Skeletal muscle satellite cell (primary cell): ENCODE data around the gene CCNJL. TPM values are rescaled to one million over a fixed set of nuclear protein-coding genes. Genes with fewer than 3 reads are reported as not detected.

ENCODE experiments used
- H3K27me3 ChIP-seq: 2 replicates; pipeline ENCODE4 v1.7.0; 2013; ENCODE audit warnings: low read length; ENCODE audit not compliant: control insufficient read depth, insufficient read depth
- H3K36me3 ChIP-seq: 2 replicates; pipeline ENCODE4 v1.7.0; 2013; ENCODE audit warnings: mild to moderate bottlenecking, control low read depth, low read length; ENCODE audit not compliant: insufficient read depth
- H3K4me1 ChIP-seq: 2 replicates; pipeline ENCODE4 v1.7.0; 2013; ENCODE audit warnings: low read length; ENCODE audit not compliant: control insufficient read depth, insufficient read depth
- H3K4me2 ChIP-seq: 2 replicates; pipeline ENCODE4 v1.7.0; 2013; ENCODE audit warnings: mild to moderate bottlenecking, low read length
- H3K4me3 ChIP-seq: 2 replicates; pipeline ENCODE4 v1.7.0; 2013; ENCODE audit warnings: low read length
- H3K9ac ChIP-seq: 2 replicates; pipeline ENCODE4 v1.7.0; 2013; ENCODE audit warnings: mild to moderate bottlenecking, low read depth, low read length, moderate library complexity
- H3K9me3 ChIP-seq: replicated peaks from 2 replicates; pipeline ENCODE4 v1.7.0; 2013; ENCODE audit warnings: mild to moderate bottlenecking, control low read depth, low read length
- total RNA-seq: library from RNA; depleted of rRNA; stranded (reverse); fragments of >200 nt; gene quantifications from 2 replicates; pipeline ENCODE4 v1.2.3, GENCODE V29; 2012; rRNA removed

The CCNJL gene, protein sequence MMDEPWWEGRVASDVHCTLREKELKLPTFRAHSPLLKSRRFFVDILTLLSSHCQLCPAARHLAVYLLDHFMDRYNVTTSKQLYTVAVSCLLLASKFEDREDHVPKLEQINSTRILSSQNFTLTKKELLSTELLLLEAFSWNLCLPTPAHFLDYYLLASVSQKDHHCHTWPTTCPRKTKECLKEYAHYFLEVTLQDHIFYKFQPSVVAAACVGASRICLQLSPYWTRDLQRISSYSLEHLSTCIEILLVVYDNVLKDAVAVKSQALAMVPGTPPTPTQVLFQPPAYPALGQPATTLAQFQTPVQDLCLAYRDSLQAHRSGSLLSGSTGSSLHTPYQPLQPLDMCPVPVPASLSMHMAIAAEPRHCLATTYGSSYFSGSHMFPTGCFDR
- 0.44 TPM in 1 of 2 replicates, not detected in the other for total RNA-seq

DNA sequence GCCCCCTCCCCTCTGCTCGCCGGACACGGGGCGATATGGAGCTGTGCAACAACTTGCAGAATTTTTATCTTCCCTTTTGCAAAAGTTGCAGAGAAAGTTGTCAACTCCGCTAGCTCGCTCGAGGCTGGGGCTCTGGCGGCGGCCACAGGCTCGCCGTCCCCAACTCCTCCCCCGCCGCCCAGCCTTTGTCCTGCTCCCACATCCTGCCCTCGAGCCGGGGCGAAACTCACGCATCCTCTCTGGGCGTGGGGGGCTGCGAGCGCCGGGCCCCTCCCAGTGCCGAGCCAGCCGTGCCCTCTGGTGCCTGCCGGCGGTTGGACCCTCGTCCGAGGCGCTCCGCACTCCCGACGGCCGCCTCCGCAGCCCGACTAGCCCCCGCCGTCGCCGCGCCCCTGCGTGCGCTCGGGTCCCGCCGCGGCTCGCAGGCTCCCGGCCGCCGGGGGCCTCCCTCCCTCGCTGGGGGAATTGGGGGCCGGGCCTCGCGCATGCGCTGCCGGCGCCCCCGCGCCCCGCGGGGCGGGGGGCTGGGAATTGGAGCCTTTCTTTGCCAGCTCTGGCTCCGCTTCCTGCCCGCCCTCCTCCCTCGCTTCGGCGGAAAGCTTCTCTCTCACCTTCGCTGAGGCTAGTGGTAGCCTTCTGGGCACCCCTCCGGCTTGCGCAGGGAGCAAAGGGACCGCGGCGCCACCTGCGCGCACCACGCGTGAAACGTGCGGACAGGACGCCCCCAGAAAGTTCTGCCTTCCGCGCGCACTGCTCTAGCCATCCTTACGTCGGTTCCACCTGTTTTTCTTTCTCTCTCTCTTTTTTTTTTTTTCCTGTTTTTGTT is at the start of gene CCNJL:
Gene CCNJL (minus strand): TSS at position 431 of the 826 bp plus-strand sequence. CDS start 641 bp downstream, outside the sequence.
- Histone ChIP-seq H3K4me1 (peaks cover 11% of the 10 kb centered on the region), H3K4me3 (peak within 1 kb of the TSS; percentile 85), H3K36me3 (peaks cover 3% of the 10 kb centered on the region), H3K27me3 (no peaks in the 10 kb centered on the region), H3K4me2 (peak within 1 kb of the TSS; percentile 94), H3K9me3 (no peaks in the 10 kb centered on the region), H3K9ac (peak within 1 kb of the TSS; percentile 65)

DNA sequence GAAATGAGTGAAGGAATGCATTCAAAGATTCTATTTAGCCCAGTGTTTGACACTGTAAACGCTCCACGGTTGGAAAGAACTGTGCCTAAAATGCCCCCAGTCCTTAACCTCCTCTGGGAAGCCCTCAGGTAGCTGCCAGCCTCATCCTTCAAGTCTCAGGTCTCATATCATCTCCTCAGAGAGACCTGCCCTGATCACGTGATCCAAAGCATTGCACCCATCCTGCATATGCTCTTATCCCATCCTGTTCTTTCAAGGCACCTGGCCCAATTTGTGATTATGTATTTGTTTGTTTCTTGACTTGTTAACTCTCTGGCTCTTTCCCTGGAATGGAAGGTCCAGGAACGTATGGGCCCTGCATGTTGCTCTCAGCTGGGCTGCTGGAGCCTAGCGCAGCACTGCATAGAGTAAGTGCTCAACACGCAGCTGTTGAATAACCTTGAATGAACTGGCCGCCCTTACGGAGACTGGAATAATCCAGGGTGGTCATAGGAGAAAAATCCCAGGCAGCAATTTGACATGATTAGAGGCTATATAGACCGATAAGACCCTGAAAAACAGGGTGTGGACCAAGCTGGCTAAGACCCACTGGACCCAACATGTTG is 49.4 kb upstream of the CCNJL start:
- Histone ChIP-seq H3K36me3 (no peaks in the 10 kb centered on the region), H3K9me3 (no peaks in the 10 kb centered on the region), H3K27me3 (no peaks in the 10 kb centered on the region), H3K4me1 (peaks cover 19% of the 10 kb centered on the region), H3K4me3 (no peak overlapping the region), H3K4me2 (no peak overlapping the region), H3K9ac (no peak overlapping the region)

DNA sequence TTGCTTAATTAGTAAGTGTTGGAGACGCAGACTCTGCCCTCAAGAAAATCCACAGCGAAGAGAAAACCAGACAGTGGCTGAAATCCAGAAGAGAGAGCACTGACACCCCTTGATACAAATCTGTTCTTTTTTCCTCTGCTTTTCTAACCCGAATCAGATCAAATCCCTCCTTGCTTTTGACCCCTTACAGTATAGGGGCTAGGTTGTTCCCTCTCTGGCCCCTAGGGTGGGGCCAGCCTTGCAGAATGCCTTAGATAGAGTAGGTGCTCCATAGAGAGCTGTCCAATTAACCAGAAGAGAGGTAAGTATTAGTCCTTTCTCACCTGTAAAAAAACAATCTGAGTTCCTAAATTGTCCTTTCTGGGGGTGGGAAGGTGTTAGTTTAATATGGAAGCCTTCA is 47.9 kb upstream of the CCNJL start:
- Histone ChIP-seq H3K27me3 (no peaks in the 10 kb centered on the region), H3K4me1 (peaks cover 19% of the 10 kb centered on the region), H3K4me3 (no peak overlapping the region), H3K4me2 (no peak overlapping the region), H3K36me3 (no peaks in the 10 kb centered on the region), H3K9ac (no peak overlapping the region), H3K9me3 (no peaks in the 10 kb centered on the region)

DNA sequence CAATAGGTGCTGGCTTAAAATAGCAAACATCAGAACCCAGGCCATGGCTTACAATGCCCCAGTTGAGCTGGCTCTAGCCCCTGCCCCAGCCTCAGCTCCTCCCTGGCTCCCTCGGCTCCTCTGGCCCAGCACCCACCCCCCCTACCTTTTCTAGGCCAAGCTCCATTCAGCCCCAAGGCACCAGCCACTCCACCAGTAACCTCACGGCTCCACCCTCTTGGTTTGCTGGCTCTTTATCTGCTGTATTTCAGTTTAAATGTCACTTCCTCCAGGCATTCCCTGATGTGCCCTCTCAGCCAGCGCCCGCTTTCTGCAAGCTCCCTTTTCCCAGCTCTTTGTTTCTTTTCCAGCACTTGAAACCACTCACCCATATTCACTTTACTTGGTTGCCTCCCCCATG is 47.5 kb upstream of the CCNJL start:
- no peak overlapping the region for H3K4me3 ChIP-seq
- H3K4me1 ChIP-seq = peaks cover 19% of the 10 kb centered on the region
- no peaks in the 10 kb centered on the region for H3K27me3 ChIP-seq
- H3K9me3 ChIP-seq = no peaks in the 10 kb centered on the region
- H3K4me2 ChIP-seq = no peak overlapping the region
- no peak overlapping the region for H3K9ac ChIP-seq
- no peaks in the 10 kb centered on the region for H3K36me3 ChIP-seq

DNA sequence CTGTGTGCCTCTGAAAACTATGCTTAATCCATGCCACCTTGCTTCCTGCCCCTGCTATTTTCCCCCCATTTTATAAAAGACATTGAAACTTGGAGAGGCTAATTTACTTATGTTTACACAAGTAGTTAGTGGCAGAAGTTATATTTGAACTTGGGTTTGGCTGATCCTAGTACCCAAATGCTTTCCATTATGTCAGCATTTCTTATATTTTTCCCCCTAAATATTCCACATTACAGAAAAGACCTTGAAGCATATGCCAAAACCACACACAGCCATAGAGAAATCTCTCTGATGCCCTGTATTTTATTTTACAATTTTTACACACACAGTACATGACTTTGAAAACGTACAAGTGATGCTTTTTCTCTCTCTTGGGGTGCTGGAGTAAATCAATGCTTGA is 46.9 kb upstream of the CCNJL start:
- Histone ChIP-seq H3K9me3 (no peaks in the 10 kb centered on the region), H3K4me3 (no peak overlapping the region), H3K9ac (no peak overlapping the region), H3K4me1 (peaks cover 19% of the 10 kb centered on the region), H3K4me2 (no peak overlapping the region), H3K27me3 (no peaks in the 10 kb centered on the region), H3K36me3 (no peaks in the 10 kb centered on the region)

DNA sequence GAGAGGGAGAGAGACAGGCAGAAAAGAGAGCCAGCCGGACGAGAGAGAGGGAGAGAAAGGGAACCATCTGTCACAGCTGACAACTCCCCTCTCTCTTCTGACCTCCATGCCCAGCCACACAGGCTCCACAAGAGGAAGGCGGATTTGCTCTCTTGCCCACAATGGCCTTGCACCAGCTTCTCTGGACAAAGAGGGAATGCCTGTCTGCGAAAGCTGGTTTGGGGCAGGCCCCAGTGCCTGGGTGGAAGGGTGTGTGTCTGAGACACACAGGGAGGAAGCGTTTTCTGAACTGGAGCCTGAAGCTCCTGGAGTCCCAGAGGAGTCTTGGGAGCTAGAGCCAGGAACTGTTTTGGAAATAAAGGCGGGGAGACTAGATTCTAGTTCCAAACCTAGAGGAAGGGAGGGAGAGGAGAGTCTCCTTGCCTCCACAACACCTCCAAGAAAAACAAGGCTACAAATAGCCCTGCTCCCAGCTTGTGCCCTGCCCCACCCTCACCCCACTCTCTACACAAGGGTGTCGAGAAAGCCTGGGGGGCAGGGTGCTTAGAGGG is 45.6 kb upstream of the CCNJL start:
- H3K9me3 ChIP-seq = no peaks in the 10 kb centered on the region
- H3K4me1 ChIP-seq = peaks cover 12% of the 10 kb centered on the region
- H3K4me3 ChIP-seq = no peak overlapping the region
- H3K36me3 ChIP-seq = no peaks in the 10 kb centered on the region
- no peak overlapping the region for H3K9ac ChIP-seq
- no peaks in the 10 kb centered on the region for H3K27me3 ChIP-seq
- peak overlapping the region; percentile 15 for H3K4me2 ChIP-seq

DNA sequence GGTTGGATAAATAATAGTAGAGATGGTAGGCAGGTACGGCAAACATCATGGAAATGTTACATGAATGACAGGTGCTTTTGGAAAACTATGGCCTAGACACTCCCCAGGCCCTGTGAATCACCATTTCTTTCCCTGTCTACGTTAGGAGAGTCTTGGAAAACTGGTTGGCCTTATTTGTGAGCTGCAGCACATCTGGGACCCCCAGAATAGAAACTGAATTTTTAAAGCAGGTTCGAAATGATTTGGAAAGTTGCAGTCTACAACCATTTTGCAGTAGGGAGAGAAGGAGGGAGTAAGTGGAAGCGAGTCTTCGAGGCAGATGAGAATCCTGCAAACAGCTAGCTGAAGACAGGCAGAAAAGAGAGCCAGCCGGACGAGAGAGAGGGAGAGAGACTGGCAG is 45.0 kb upstream of the CCNJL start:
- peak overlapping the region; percentile 15 for H3K4me2 ChIP-seq
- H3K4me1 ChIP-seq = peaks cover 10% of the 10 kb centered on the region
- H3K27me3 ChIP-seq = no peaks in the 10 kb centered on the region
- no peak overlapping the region for H3K9ac ChIP-seq
- H3K36me3 ChIP-seq = no peaks in the 10 kb centered on the region
- no peaks in the 10 kb centered on the region for H3K9me3 ChIP-seq
- H3K4me3 ChIP-seq = no peak overlapping the region

DNA sequence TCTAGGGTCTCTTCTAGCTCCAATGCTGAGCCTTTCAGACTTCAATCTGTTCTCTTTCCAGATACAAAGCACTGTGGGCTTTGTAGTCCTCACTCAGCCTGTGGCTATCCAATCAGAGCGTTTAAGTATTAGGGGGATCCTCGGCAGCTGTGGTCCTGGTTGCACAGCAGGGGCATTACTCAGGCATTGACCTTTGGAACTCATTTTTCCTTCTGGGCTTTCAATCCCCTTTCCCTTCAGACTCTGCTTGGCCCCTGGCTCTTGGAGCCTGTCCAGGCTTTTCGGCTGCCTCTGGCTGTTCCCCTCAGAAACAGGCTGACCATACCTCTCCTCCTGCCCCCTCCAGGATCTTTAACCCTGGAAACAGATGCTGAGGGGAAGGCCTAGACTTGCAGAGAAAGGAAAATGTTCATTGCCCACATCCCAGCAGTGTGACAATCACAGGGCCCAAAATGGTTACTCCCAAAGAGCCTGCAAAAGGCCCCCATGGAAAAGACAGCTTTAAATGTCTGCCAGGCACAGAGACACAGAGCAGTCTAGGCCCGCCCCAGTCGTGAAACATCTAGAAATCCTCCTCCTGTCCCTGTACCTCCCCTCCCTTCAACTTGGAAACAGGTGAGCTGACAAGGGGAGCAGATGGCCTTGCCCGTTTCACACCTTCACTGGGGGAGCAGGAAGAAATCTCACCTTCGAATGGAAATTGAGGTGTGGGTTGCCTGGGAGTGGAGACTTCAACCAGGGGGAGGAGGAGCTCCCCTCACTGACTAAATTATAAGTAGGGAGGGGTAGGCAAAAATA is 44.4 kb upstream of the CCNJL start:
- H3K4me3 ChIP-seq = no peak overlapping the region
- H3K4me2 ChIP-seq = no peak overlapping the region
- peaks cover 7% of the 10 kb centered on the region for H3K4me1 ChIP-seq
- H3K27me3 ChIP-seq = no peaks in the 10 kb centered on the region
- no peaks in the 10 kb centered on the region for H3K36me3 ChIP-seq
- no peaks in the 10 kb centered on the region for H3K9me3 ChIP-seq
- no peak overlapping the region for H3K9ac ChIP-seq

DNA sequence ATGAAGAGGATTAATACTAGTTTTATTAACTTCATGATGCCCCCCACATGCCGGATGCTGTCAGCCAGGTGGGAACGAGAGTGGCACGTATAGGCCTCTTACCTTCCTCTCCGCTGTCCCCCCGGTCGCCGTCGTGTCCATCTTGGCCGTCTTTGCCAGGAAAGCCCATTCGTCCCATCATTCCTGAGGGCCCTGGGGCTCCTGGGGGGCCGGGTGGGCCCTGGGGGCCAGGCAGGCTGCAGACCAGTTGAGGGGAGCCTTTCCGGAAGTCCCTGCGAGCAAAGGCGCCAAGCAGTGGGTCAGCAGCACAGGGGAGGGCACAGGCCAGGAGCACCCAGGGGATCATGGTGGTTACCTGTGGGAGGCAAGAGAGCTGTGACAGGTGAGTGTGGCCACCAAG is 42.3 kb upstream of the CCNJL start:
- Histone ChIP-seq H3K4me3 (no peak overlapping the region), H3K9ac (no peak overlapping the region), H3K4me2 (no peak overlapping the region)

DNA sequence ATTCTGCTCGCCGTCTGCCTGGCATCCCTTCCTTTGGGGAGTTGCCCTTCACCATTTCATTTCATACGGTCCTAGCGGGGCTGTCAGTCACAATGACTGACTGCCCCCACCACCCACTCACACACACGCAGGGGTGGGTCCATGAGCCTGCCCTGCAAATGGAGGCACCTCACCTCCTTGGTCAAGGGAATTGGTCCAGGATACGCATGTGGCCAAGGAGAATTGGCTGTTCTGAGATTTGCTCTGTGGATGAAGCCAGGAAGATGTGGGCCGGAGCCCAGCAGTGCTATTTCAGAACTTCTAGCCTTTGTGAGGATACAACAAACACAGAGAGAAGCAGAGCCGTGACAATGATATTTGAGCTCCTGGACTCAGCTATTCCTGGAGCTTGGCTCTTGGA is 41.0 kb upstream of the CCNJL start:
- Histone ChIP-seq H3K27me3 (no peaks in the 10 kb centered on the region), H3K36me3 (no peaks in the 10 kb centered on the region), H3K4me2 (no peak overlapping the region), H3K9ac (no peak overlapping the region), H3K4me3 (no peak overlapping the region), H3K4me1 (peaks cover 7% of the 10 kb centered on the region), H3K9me3 (no peaks in the 10 kb centered on the region)

More for the DNA sequence above, 42.3 kb upstream of the CCNJL start:
- no peaks in the 10 kb centered on the region for H3K9me3 ChIP-seq
- peaks cover 7% of the 10 kb centered on the region for H3K4me1 ChIP-seq
- no peaks in the 10 kb centered on the region for H3K27me3 ChIP-seq
- no peaks in the 10 kb centered on the region for H3K36me3 ChIP-seq
